Amniotic stem cell (primary cell): ENCODE results near the gene SEMA3A.
"Not testable (repeated sequence)": the region's sequence is repeated elsewhere in the genome, so short reads cannot be mapped to it uniquely, and the experiment has no call there.

Experiments used
- DNase-seq: peaks from one replicate; lab custom pipeline; 2025; lab: John Stamatoyannopoulos, UW

The SEMA3A gene

DNA sequence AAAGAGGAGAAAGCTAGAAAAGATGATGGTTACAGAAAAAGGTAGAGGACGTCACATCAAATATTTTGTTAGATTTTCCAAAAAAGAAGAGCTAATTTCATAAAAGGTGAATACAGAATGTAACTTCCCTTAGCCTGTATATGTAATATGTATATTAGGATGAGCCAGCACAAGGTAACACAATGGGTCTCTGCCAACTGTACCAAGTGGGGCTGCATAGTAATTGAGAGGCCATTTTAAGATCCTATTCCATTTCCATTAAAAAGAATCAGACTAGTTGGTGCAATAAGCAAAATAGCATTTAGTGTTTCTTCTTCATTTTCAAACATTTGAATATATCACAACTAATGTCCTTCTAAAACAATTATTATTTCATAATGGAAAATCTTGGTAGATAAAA lies 134.6 kb downstream of the SEMA3A start:
- no peak for DNase-seq

DNA sequence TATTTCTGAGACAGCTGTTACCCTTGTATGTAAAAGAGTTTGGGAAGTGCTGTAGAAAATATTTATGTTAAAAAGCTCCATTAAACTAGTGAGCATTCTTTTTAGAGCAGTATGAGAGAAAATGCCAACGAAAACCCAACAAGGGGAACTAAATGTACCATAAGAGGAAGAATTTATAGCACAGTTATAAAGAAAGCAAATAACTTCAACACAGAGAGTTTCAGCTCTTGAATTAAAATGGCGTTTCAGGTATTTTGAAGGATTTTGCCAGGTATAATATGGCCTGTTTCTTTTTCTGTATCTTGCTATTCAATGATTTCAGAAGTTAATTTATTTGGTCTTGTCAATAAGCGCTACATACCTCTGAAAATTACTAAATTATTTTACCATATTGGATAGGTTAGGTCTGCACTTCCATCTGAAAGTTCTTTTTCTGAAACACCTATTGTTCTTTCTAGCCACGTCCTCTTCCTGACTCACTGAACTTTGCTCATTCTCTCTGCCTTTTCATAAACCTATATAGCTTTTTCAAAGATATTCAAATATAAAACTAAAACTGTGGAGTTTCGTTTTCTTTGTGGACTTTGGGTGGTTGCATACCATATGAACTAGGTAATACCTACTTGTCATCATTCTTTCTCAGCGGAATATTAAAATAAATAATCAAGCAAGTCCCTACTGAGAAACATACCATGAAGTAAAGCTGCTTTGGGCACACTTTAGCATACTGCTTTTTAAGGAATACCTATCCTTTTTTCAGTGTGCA lies 136.1 kb downstream of the SEMA3A start:
- no peak for DNase-seq

DNA sequence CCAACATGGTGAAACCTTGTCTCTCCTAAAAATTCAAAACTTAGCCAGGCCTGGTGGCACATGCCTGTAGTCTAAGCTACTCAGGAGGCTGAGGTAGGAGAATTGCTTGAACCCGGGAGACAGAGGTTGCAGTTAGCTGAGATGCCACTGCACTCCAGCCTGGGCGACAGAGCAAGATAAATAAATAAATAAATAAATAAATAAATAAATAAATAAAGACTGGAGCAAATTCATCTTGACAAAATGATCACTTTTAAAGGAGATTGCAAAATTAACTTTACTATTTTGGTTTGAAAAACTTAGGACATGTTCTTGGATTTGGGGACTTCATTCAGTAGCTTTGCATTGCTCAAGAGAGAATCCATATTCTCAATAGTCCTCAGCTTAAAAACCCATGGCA lies 137.0 kb downstream of the SEMA3A start:
- no peak for DNase-seq

DNA sequence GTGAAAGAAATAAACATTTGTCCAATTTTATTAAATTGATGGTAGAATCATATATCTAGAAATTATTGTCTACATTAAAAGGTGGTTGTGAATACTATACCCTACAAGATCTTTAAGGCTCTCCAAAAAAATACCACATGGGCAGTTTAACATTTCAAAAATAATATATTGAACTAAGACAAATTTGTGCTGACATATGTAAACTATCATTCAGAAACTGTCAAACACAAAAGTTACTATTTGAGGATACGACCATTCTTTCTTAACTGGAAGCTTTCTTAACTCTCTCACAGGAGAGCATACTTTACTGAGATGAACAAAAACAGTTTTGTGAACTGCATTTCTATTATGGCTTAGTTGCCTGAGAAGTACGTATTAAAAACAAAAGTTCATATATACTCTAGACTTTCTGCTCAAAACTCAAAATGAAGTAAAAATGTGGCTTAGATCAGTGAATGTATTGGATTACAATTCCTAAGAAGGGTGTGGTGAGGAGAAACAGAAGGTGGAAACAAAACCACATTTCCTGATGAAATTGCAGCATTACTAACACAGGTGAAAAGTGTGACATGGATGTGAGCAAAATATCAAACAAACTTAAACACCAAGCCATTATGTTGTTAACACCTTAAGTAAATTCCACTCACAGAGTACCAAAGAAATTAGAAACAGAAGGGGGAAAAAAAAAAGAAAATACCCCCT lies 138.5 kb downstream of the SEMA3A start:
- DNase-seq = no peak

GRCh38 chr7:84055199-84055598 lies 139.4 kb downstream of the SEMA3A start:
- DNase-seq = not testable (repeated sequence)

- no peak for DNase-seq
Measured at GRCh38 chr7:84049071-84049836, 145.3 kb downstream of the SEMA3A start.

GRCh38 chr7:84047085-84047484 lies 147.5 kb downstream of the SEMA3A start:
- DNase-seq = no peak

GRCh38 chr7:84044834-84045233 lies 149.8 kb downstream of the SEMA3A start:
- no peak for DNase-seq

- no peak for DNase-seq
Measured at GRCh38 chr7:84043661-84044191, 150.9 kb downstream of the SEMA3A start.

- peak; percentile 34 for DNase-seq
Measured at GRCh38 chr7:84042110-84042539, 152.5 kb downstream of the SEMA3A start.

DNA sequence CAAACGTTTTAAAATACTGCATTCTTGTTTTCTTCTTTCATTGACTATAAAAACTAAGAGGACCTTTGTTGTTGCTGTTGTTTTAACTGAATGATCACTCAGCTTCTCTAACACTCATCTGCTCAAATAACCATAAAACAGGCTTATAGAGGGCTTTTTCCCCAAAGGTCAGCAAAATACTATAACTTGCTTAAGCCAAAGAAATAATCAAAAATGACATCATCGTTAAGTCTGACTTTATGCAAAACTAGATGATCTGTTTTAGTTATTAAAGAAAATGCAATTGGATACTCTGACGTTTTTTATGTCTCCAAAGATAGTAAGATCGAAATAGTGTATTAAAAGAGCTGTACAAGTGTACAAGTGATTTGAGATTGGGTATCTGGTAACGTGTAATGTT lies 152.9 kb downstream of the SEMA3A start:
- DNase-seq = no peak

DNA sequence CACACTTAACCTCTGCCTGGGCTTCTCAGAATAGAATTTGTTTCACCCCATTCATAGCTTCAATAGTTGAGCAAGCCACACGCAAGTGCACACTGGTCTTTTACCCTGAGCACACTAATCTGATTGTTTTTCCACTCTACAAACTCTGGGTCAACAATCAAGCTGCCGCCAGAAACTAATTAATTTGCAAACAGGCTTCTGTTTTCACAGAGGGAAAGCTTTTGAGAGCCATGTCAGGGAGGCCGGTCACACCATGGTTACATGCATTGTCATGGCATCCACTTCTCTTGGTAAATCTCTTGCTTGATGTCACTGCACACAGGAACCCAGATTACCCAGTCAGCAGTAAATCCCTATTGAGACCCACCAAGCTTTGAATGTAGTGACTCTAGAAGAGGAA lies 154.2 kb downstream of the SEMA3A start:
- no peak for DNase-seq

DNA sequence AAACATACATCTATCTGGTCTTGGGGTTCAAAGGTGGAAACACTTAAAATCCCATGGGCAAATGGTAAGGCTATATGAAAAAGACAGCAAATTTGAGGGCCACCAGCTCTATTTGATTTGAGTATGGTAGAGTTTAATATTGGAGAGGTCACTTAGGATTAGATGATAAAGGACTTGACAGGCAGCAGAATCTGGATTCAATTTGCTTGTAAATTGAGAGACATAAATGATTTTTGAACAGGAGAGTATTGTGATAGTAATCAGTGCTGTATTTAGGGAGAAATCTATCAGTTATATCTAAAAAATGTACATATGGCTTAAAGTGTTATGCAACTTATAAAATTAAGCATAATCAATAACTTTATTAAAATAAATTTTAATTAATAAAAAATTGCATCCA lies 155.2 kb downstream of the SEMA3A start:
- no peak for DNase-seq

DNA sequence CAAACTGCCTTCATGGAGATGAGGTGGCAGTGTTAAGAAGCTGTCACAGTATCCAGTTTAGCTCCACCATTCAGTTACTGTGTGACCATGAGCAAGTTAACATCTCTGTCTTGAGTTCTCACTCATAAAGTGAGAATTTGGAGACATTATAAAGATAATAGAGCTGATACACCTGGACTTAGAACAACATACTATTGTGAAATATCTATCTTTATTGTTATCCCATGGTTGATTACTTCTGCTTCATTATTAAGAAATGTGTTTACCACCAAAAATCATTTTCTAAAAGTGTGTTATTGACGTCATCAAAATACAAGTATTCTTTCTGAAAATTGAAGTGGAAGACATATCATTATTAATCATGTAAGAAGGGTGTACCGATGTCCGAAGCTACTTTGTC lies 166.9 kb downstream of the SEMA3A start:
- no peak for DNase-seq

GRCh38 chr7:84025332-84025927 lies 169.2 kb downstream of the SEMA3A start:
- DNase-seq = peak; percentile 82

DNA sequence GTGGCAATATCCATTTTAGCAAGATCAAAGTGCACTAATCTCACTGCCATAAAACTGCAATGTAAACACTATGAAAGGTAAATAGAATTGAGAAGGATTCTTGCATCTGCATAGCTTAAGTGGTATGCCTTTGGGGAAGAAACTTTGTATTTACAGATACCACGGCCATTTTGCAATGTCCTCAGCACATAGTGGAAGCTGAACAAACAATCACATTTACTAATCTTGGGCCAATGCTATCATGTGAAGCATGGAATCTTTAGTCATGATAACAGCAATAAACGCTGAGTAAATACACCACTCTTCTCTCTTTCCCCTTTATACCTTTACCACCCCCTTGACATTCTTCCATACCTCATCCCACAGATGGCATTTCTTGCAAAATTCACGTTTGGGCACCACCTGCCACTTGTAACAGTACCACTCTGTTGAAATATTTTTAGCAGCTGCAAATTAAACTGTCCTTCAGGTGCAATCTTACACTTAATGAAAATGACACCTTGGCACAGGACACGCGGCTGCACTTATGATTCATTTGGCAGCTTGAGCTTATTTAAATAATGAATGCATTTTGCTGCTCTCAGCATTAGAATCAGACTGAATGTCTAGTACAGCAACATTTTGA lies 171.8 kb downstream of the SEMA3A start:
- DNase-seq = no peak

DNA sequence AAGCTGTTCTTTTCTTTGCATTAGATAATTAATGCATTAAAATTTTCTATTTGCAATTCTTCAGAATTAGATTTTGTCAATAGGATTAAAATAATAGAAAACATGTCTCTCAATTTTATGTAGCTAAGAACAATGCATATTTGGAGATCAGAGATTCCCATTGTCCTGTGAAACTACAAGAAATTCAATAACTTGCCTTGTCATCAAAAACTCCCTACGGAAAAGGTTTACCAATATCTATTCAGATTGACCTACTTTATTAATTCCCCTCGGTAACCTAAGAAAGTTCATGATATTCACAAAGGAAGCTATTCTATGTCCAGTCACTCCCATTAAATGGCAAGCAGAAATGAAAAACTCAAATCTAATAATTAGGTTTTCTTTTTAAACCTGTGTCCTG lies 172.6 kb downstream of the SEMA3A start:
- DNase-seq = no peak

DNA sequence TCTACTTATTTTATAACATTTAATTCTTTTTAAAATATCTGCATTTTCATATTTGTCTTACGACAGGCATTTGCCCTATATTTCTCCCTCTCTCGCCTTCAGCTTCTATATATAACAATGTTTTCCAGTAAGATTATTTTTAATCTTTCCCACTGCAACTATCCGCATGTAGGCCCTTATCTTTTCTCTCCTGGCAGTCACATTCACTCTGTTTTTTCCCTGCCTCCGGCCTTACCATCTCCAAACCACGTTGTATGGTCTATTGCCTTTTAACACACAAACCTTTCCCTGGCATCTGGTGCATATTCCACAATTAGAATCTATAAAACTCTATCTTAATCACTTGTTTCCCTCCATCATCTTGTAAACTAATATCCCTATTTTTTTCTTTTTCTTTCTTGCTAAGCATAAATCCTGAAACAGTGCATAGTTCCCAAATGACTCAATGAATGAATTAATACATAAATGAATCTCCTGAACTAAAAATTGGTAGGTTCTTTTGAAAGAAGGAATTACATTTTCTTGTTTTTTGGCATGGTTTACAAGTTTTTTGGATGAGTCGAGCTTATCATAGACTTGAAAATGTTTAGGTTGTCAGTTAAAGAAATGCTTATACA lies 173.2 kb downstream of the SEMA3A start:
- DNase-seq = no peak

GRCh38 chr7:84017651-84018050 lies 176.9 kb downstream of the SEMA3A start:
- no peak for DNase-seq

- DNase-seq = no peak
Measured at GRCh38 chr7:84013616-84014240, 180.9 kb downstream of the SEMA3A start.

DNA sequence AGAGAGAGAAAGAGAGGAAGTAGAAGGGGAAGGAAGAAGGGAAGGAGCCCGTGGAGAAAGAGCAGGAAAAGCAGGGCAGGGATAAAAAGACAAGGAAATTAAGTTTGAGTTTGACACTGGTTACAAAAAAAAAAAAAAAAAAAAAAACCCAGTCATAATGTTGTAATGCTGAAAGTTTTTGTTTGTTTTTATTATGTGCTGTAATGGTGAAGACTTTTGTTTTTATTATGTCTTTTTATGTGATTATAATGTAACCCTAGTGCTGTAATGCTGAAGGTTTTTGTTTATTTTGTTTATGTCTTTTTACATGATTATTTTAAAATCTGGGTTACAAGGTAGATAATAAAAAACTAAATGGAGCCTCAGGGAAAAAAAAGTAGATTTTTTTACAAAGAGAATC lies 184.8 kb downstream of the SEMA3A start:
- DNase-seq = no peak
